LNCaP clone FGC (cell line): Measurements from ENCODE around the gene ROBO1.
"Not testable (repeated sequence)": the region's sequence is repeated elsewhere in the genome, so short reads cannot be mapped to it uniquely, and the experiment has no call there.

Source experiments
- DNase-seq: peaks from one replicate; pipeline ENCODE4 v3.0.0-alpha.2; 2011; ENCODE audit warnings: low read depth
- H3K4me3 ChIP-seq: 2 replicates; pipeline ENCODE4 v1.5.1; 2011; ENCODE audit warnings: mild to moderate bottlenecking, low read depth, low read length, control low read depth
- TF ChIP-seq, protein P1 (sequence below): IDR thresholded peaks from 2 replicates; pipeline ENCODE4 v1.5.1; 2012; ENCODE audit warnings: mild to moderate bottlenecking; ENCODE audit not compliant: control insufficient read depth, insufficient read depth; ENCODE audit errors: extremely low read depth

Gene ROBO1

DNA sequence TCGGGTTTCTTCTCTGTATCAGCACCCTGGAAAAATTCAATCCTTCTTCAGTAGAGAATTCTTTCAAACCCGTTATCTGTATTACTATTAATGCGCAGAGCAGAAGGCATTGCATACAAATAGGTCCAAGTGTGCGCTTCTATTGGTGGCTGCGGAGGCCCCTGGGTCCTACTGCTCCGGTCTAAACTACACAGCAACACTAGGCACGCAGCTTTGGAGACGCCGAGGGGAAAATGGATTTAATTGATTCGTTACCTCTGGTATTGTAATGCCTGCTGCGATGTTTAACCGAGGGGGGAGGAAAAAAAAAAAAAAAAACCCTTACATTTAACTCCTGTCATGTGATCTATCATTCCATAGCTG lies at the start of gene ROBO1:
ROBO1 (minus strand) TSS at position 94 of the 363 bp plus-strand sequence.
- TF ChIP-seq, protein P1, sequence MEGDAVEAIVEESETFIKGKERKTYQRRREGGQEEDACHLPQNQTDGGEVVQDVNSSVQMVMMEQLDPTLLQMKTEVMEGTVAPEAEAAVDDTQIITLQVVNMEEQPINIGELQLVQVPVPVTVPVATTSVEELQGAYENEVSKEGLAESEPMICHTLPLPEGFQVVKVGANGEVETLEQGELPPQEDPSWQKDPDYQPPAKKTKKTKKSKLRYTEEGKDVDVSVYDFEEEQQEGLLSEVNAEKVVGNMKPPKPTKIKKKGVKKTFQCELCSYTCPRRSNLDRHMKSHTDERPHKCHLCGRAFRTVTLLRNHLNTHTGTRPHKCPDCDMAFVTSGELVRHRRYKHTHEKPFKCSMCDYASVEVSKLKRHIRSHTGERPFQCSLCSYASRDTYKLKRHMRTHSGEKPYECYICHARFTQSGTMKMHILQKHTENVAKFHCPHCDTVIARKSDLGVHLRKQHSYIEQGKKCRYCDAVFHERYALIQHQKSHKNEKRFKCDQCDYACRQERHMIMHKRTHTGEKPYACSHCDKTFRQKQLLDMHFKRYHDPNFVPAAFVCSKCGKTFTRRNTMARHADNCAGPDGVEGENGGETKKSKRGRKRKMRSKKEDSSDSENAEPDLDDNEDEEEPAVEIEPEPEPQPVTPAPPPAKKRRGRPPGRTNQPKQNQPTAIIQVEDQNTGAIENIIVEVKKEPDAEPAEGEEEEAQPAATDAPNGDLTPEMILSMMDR: no peak
- no peak for DNase-seq
- H3K4me3 ChIP-seq: no peak within 1 kb of the TSS

DNA sequence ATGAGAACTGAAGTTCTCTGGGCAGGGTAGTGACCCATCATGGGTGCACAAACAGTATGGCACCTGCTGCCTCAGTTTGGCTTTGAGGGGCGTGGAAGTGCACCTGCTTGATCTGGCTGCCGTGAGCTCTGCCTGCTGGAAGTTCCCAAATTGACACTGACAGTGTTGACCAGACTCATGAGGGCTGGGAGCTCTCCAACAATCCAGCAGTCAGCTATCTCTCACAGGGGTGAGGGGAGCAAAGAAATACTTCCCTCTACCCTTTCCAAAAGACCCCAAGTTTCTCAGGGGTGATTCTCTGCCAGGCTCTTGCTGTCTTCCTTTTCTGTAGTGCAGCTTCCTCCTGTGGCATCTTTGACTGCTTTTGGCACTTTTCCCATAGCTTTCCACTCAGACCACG lies 49.4 kb upstream of the ROBO1 start:
- TF ChIP-seq, protein P1: no peak

DNA sequence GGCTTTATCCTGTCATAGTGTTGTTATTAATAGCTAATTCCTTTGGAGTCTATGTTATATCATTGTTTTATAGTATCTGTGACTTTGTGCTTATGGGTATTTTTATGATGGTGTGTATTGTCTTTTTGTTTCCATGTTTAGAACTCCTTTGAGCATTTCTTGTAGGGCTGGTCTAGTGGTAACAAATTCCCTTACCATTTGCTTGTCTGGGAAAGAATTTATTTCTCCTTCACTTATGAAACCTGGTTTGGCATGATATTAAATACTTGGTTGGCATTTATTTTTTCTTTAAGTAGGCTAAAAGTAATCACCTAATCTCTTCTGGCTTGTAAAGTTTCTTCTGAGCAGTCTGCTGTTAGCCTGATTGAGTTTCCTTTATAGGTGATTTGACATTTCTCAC lies 47.7 kb upstream of the ROBO1 start:
- TF ChIP-seq, protein P1: no peak
- no peak overlapping the region for H3K4me3 ChIP-seq

More for the DNA sequence above, 49.4 kb upstream of the ROBO1 start:
- no peak for DNase-seq
- H3K4me3 ChIP-seq: no peak overlapping the region

DNA sequence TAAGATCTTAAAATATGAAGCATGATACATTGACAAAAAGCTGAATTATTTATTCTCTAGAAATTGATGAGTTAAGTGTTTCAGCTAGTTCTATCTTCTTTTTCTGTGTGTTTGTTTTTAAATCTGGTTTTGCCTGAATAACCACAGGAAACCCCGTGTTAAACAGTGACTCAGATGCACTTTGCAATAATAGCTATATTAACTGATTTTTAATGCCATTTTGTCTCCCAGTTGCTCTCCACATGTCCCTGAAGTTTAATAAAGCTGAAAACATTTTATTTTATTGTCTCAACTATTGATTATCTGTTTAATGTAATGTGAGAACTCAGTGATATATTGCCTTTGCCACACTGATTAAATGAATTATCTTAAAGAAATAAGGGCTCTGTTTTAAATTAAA lies 42.8 kb upstream of the ROBO1 start:
- TF ChIP-seq, protein P1: no peak

More for the DNA sequence above, 47.7 kb upstream of the ROBO1 start:
- no peak for DNase-seq

DNA sequence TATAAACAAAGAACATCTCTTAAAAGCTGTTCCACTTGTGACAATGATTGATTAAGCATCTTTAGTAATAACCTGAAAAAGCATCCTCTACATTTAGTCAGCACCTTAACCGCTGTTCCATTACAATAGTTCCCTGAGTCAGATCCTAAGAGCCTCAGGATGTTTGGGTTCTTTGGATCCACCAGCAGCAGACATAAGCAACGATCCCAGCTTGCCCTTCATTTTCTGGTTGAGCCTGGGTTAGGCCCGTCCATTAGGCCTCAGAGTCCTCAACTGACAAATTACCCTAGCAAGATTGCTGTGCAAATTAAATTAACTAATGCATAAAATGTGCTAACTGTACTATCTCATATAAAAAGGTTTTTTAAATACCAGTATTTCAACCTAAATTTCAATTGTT lies 42.3 kb upstream of the ROBO1 start:
- DNase-seq: no peak
- TF ChIP-seq, protein P1: no peak
- H3K4me3 ChIP-seq: no peak overlapping the region

More for the DNA sequence above, 42.8 kb upstream of the ROBO1 start:
- DNase-seq: no peak
- no peak overlapping the region for H3K4me3 ChIP-seq

DNA sequence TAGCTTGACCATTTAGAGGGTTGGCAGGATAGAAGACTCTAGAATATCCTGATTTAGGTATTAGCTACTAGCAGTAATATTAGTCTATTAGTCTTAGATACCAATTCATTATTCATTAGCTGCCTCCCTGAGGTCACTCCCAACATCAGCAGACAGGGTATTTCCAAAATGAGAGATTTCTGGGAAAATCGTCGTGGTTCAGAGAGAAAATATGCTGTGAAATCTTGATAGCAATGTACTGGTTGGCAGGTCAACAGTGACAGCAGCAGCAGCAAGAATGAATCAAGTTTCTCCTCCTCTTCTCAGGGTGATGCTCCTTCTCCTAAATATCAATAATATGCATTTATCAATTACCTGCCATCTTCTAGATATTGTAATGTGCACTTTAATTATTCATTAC lies 41.3 kb upstream of the ROBO1 start:
- no peak overlapping the region for H3K4me3 ChIP-seq
- TF ChIP-seq, protein P1: no peak
- DNase-seq: no peak

DNA sequence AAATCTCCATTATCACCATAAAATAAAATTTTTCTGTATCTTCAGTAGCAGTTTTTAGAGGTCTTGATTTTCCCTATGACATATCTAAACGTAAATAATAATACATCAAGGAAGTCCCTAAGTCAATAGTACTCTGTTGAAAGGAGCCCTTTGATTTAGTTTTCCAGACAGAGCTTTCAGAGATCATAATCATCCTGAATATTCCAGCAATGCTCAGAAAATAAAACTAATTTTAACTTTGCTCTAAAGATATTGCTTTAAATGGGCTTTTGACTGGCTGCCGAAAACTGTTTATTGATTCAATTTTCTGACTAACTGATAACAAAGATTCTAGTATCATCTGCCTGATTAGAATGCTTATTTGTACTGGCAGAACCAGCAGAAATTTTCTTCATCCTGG lies 40.7 kb upstream of the ROBO1 start:
- no peak for DNase-seq
- TF ChIP-seq, protein P1: no peak
- H3K4me3 ChIP-seq: no peak overlapping the region

DNA sequence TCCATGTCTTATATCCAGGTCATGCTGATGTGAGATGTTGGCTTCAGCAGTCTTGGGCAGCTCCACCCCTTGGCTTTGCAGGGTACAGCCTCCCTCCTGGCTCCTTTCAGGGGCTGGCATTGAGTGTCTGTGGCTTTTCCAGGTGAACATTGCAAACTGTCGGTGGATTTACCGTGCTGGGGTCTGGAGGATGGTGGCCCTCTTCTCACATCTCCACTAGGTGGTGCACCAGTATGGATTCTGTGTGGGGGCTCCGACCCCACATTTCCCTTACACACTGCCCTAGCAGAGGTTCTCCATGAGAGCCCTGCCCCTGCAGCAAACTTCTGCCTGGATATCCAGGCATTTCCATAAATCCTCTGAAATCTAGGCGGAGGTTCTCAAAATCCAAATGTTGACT lies 22.4 kb upstream of the ROBO1 start:
- DNase-seq, H3K4me3 ChIP-seq: not testable (repeated sequence)
